ENCODE data around the gene LIPG.

- no peak for TF ChIP-seq CTCF (IDR thresholded peaks at IDR 0.05)
- TF ChIP-seq SP1 (CRISPR knock-in tag; conservative IDR thresholded peaks at IDR 0.05) = no peak
- TF ChIP-seq NR1H2 (CRISPR knock-in tag; IDR thresholded peaks at IDR 0.05) = no peak
- TF ChIP-seq ZNF138 (CRISPR knock-in tag; conservative IDR thresholded peaks at IDR 0.05) = no peak
- no peak for TF ChIP-seq ATF6 (CRISPR knock-in tag; IDR thresholded peaks at IDR 0.05)
- no peak for TF ChIP-seq ZMAT4 (CRISPR knock-in tag; IDR thresholded peaks at IDR 0.05)
- no peak for TF ChIP-seq ATF1 (CRISPR knock-in tag; IDR thresholded peaks at IDR 0.05)
- no peak for TF ChIP-seq MAX (CRISPR knock-in tag; IDR thresholded peaks at IDR 0.05)
- no peak for TF ChIP-seq ZNF512 (CRISPR knock-in tag; IDR thresholded peaks at IDR 0.05; ENCODE audit: borderline replicate concordance)
- TF ChIP-seq PRDM15 (CRISPR knock-in tag; IDR thresholded peaks at IDR 0.05) = no peak
- no peak for TF ChIP-seq ZNF121 (CRISPR knock-in tag; IDR thresholded peaks at IDR 0.05)
These were observed 3.5 kb upstream of the LIPG start for GRCh38 chr18:49558356-49558755.
